Measurements from ENCODE around the gene CORO2A. TPM values are rescaled to one million over a fixed set of nuclear protein-coding genes. Genes with fewer than 3 reads are reported as not detected.

CORO2A gene
- total RNA-seq, 3 donors from 2014 or later = 1.4 to 7.2 (median 7.2) TPM

DNA sequence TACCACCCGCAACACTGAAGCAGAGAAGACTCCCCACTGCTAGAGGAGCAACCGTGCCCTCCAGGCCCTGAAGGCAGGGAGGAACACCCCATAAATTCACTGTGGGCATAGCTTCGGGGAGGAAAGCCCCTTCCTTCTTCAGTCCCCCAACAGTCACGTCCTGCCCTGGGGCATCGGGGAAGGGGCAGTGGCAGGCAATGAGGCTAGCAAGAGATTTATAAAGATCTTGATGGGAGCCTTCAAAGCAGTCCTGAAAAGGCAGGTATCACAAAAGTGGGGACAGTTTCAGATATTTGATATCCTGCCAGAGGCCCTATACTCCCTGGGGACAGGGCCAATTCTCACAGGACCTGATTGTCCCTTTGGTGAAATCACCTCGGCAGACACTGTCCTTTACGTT lies 56.5 kb downstream of the CORO2A start:
- no peak for DNase-seq (ENCODE audit: low spot score in 2 of 2)
- H3K27me3 ChIP-seq = no peaks in the 10 kb centered on the region
- peak overlapping the region; percentile 76 to 81 for H3K27ac ChIP-seq
- H3K9me3 ChIP-seq = no peaks in the 10 kb centered on the region
- no peak overlapping the region for H3K4me3 ChIP-seq
- intact Hi-C loops (cut with DNase I; ENCODE audit: low total_unique reads) = no loop called here
- TF ChIP-seq CTCF (IDR thresholded peaks at IDR 0.05) = no peak
- no peak for TF ChIP-seq POLR2A (IDR thresholded peaks at IDR 0.05)
- no peak for TF ChIP-seq POLR2AphosphoS5 (IDR thresholded peaks at IDR 0.05)
- no peaks in the 10 kb centered on the region for H3K36me3 ChIP-seq
- no peaks in the 10 kb centered on the region for H3K4me1 ChIP-seq

- TF ChIP-seq POLR2A (IDR thresholded peaks at IDR 0.05) (no peak), CTCF (IDR thresholded peaks at IDR 0.05) (no peak), POLR2AphosphoS5 (IDR thresholded peaks at IDR 0.05) (no peak)
- intact Hi-C loops (cut with DNase I; ENCODE audit: low total_unique reads) = no loop called here
Observed at GRCh38 chr9:98135558-98135934, 56.9 kb downstream of the CORO2A start.

DNA sequence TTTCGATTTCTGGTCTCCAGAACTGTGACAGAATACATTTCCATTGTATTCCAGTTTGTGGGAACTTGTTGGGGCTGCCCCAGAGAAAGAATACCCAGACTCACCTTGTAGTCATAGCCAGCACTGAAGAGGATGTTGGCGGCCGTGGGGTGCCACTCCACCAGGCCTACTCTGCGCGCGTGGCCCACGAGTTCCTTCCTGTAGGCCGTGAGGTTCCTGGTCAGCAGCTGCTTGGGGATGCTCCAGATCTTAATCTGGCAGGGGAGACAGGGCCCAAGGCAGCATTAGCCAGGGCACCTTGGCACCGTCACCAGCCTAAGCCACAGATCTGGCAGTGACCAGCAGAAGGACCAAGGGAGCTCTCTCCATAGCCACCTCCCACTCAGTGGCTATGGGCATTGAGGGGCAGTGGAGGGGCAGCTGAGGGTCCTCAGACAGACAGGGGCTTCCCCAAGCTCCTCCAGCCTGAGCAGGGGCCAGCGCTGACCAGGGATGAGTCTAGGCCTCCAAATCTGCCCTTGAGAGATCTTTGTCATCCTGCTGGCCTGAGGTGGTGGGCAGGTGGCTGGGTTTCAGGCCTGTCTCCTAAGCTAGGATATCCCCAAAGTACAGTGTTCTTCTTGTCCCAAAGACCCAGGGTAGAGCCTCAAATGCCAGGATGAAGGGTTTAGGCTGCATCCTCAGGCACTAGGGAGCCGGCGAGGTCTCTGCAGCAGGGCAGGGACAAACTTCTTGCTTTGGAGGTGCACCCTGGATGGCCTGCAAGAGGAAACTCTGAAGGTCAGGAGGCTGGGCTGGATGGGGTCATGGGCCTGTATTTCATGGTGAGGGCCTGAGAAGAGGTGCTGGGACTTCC lies 57.5 kb downstream of the CORO2A start:
- Histone ChIP-seq H3K27ac (peak overlapping the region; percentile 76 to 81), H3K36me3 (no peaks in the 10 kb centered on the region), H3K4me3 (no peak overlapping the region), H3K9me3 (no peaks in the 10 kb centered on the region), H3K27me3 (no peaks in the 10 kb centered on the region), H3K4me1 (no peaks in the 10 kb centered on the region)
- no peak for DNase-seq (ENCODE audit: low spot score in 2 of 2)
- TF ChIP-seq CTCF (IDR thresholded peaks at IDR 0.05) = no peak
- TF ChIP-seq POLR2A (IDR thresholded peaks at IDR 0.05) = no peak
- no peak for TF ChIP-seq POLR2AphosphoS5 (IDR thresholded peaks at IDR 0.05)
- intact Hi-C loops (cut with DNase I; ENCODE audit: low total_unique reads) = no loop called here

More at GRCh38 chr9:98135558-98135934, 56.9 kb downstream of the CORO2A start:
- no peak for DNase-seq (ENCODE audit: low spot score in 2 of 2)
- Histone ChIP-seq H3K4me3 (no peak overlapping the region), H3K4me1 (no peaks in the 10 kb centered on the region), H3K27ac (peak overlapping the region; percentile 76 to 81), H3K27me3 (no peaks in the 10 kb centered on the region), H3K9me3 (no peaks in the 10 kb centered on the region), H3K36me3 (no peaks in the 10 kb centered on the region)

- Histone ChIP-seq H3K9me3 (no peaks in the 10 kb centered on the region), H3K27me3 (no peaks in the 10 kb centered on the region), H3K36me3 (no peaks in the 10 kb centered on the region), H3K4me3 (no peak overlapping the region), H3K4me1 (no peaks in the 10 kb centered on the region), H3K27ac (no peak overlapping the region)
- intact Hi-C loops (cut with DNase I; ENCODE audit: low total_unique reads) = no loop called here
- TF ChIP-seq POLR2A (IDR thresholded peaks at IDR 0.05) (no peak), POLR2AphosphoS5 (IDR thresholded peaks at IDR 0.05) (no peak), CTCF (IDR thresholded peaks at IDR 0.05) (no peak)
- no peak for DNase-seq (ENCODE audit: low spot score in 2 of 2)
Observed at GRCh38 chr9:98132806-98133631, 59.4 kb downstream of the CORO2A start.

DNA sequence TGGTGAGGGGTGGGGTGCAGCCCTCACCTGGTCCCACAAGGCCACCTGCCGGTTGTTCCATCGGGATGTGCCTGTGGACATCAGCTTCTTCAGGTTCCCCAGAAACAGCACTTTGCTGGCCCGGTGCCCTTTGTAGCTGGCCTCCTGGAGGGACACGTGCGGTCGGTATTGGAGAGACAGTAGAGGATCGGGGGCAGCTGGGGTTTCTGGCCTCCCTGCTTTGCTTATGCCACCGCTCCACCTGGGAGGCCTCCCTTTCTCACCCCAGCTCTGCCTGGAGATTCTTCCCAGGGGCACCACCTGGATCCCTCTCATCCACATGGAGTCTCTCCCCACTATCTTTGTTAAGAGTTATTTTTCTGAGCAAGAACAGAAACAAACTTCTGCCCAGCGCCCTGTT lies 60.3 kb downstream of the CORO2A start:
- TF ChIP-seq POLR2A (IDR thresholded peaks at IDR 0.05) (no peak), CTCF (IDR thresholded peaks at IDR 0.05) (no peak), POLR2AphosphoS5 (IDR thresholded peaks at IDR 0.05) (no peak)
- no peaks in the 10 kb centered on the region for H3K9me3 ChIP-seq
- no peaks in the 10 kb centered on the region for H3K36me3 ChIP-seq
- H3K27ac ChIP-seq = no peak overlapping the region
- DNase-seq (ENCODE audit: low spot score in 2 of 2) = no peak
- intact Hi-C loops (cut with DNase I; ENCODE audit: low total_unique reads) = no loop called here
- H3K4me3 ChIP-seq = no peak overlapping the region
- no peaks in the 10 kb centered on the region for H3K27me3 ChIP-seq
- no peaks in the 10 kb centered on the region for H3K4me1 ChIP-seq
